Left colon (tissue), 2 donors: Measurements from ENCODE around the gene PALM3. TPM values are rescaled to one million over a fixed set of nuclear protein-coding genes. Genes with fewer than 3 reads are reported as not detected.
"Not testable (repeated sequence)": the region's sequence is repeated elsewhere in the genome, so short reads cannot be mapped to it uniquely, and the experiment has no call there.

Source experiments
- ATAC-seq: fragments of 200-7000 bp; cut with Tn5 transposase; one replicate; pipeline ENCODE4 v1.9.1; 2020; ENCODE audit warnings: mild to moderate bottlenecking, moderate library complexity
- DNase-seq, 2 donors: peaks; one replicate each; pipeline ENCODE4 v3.0.0-alpha.2; 2020
- intact Hi-C, 2 donors: fragments of 100-400 bp; cut with DNase I in 1 of 2; cut with micrococcal nuclease in 1 of 2; formaldehyde crosslinking; loops; one replicate each; pipeline versions ENCODE4 v1.11.2 to v1.14.0; 2022; cut with DNase I, micrococcal nuclease
- total RNA-seq, 2 donors: library from RNA; stranded (reverse); fragmentation: NEBNext Ultra II Directional; extraction: Animal tissue kit (Norgen Biotek cat#: 25700); gene quantifications; one replicate each; pipeline ENCODE4 v1.2.1, GENCODE V29; 2021
- donor health status: DM: no; HTN: no; CAD: no.
- donor health status: DM: yes; HTN: yes; CAD: no.

Gene PALM3
- total RNA-seq, 2 donors from 2014 or later = 0.59 to 0.79 TPM

- DNase-seq (no peak), ATAC-seq (no peak)
- intact Hi-C loops = no loop called here
These were observed 11.4 kb downstream of the PALM3 start for GRCh38 chr19:14050512-14050911.

- intact Hi-C loops = no loop called here
- ATAC-seq (peak; percentile 60), DNase-seq (peak in 1 of 2 donors; percentile 70)
These were observed 13.3 kb downstream of the PALM3 start for GRCh38 chr19:14048443-14049153.

GRCh38 chr19:14047866-14048265, 14.0 kb downstream of the PALM3 start:
- DNase-seq, intact Hi-C loops, ATAC-seq: not testable (repeated sequence)

- DNase-seq (peak in 1 of 2 donors; percentile 37), ATAC-seq (peak; percentile 54)
- intact Hi-C loops = not testable (repeated sequence)
These were observed 18.9 kb downstream of the PALM3 start for GRCh38 chr19:14042659-14043608.

GRCh38 chr19:14039181-14039580, 22.7 kb downstream of the PALM3 start:
- intact Hi-C loops = no loop called here
- no peak for DNase-seq

GRCh38 chr19:14035706-14036105, 26.2 kb downstream of the PALM3 start:
- no peak for DNase-seq
- intact Hi-C loops = no loop called here

More at GRCh38 chr19:14039181-14039580, 22.7 kb downstream of the PALM3 start:
- no peak for ATAC-seq

GRCh38 chr19:14035159-14035558, 26.7 kb downstream of the PALM3 start:
- ATAC-seq, DNase-seq, intact Hi-C loops: not testable (repeated sequence)

More at GRCh38 chr19:14035706-14036105, 26.2 kb downstream of the PALM3 start:
- ATAC-seq = no peak

DNA sequence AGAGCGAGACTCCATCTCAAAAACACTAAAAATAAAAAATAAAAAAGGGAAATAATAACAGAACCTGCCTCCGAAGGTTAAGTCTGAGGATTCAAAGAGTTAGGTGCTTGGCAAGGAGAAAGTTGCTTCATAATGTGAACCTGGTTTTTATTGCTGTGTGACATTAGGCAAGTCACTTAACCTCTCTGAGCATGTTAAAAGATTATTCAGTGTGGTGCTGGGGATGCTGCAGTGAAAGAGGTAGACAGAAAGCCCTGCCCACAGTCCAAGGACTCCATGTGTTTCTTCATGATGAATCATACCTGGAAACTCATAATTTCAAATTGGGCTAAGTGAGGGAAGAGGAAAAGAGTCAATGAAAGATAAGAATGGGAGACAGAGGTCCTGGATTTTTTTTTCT, 27.9 kb downstream of the PALM3 start:
- intact Hi-C loops = no loop called here
- DNase-seq (no peak), ATAC-seq (no peak)

DNA sequence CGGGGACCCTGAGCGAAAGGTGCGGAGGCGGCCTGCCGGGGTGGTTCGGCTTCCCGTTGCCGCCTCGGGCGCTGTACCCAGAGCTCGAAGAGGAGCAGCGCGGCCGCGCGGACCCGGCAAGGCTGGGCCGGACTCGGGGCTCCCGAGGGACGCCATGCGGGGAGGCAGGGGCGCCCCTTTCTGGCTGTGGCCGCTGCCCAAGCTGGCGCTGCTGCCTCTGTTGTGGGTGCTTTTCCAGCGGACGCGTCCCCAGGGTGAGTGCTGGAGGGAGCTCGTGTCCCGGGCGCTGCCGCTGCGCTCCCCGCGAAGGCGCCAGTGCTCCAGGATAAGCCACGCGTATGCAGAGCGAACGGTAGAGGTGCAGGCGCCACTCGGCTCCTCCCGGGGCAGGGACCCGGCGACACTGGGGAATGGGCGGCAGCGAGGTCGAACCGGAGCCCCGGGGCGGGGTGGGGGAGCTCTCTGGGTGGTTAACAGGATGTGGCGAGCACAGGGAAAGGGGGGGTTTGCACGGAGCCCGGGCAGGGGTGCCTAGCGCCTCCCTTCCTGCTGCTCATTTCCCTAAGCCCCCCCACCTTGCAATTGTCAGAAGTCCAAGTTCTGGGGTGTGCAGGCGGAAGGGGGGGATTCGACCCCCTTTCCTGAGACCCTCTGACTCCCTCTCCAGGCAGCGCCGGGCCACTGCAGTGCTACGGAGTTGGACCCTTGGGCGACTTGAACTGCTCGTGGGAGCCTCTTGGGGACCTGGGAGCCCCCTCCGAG, 30.0 kb downstream of the PALM3 start, which contains the start of gene IL27RA:
Gene IL27RA (plus strand): TSS at position 44 of the 762 bp plus-strand sequence. CDS start 111 bp downstream, at position 155.
- peak; percentile 44 to 76 for DNase-seq
- peak; percentile 86 for ATAC-seq
- intact Hi-C loops = no loop called here

DNA sequence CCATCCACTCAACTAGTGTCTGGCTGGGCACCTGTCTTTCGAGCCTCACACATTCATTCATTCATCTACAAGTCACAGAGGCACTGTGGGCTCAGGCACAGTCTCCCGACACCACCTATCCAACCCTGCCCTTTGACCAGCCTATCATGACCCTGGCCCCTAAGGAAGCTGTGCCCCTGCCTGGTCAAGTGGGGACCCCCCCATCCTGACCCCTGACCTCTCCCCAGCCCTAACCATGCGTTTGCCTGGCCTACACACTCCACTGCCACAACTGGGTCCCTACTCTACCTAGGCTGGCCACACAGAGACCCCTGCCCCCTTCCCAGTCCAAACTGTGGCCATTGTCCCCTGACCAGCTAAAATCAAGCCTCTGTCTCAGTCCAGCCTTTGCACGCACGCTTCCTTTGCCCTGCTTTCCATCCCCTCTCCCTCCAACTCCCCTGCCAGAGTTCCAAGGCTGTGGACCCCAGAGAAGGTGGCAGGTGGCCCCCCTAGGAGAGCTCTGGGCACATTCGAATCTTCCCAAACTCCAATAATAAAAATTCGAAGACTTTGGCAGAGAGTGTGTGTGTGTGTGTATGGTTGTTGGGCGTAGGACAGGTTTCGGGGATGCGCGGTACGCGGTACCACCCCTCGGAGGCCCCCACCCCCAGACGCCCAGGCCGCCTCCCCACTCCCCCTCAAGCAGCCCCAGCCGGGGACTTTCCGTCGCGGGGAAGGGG, 30.7 kb downstream of the PALM3 start:
- intact Hi-C loops = no loop called here
- ATAC-seq (no peak), DNase-seq (no peak)

GRCh38 chr19:14028901-14029300, 33.0 kb downstream of the PALM3 start:
- DNase-seq (no peak), ATAC-seq (no peak)
- intact Hi-C loops = no loop called here

DNA sequence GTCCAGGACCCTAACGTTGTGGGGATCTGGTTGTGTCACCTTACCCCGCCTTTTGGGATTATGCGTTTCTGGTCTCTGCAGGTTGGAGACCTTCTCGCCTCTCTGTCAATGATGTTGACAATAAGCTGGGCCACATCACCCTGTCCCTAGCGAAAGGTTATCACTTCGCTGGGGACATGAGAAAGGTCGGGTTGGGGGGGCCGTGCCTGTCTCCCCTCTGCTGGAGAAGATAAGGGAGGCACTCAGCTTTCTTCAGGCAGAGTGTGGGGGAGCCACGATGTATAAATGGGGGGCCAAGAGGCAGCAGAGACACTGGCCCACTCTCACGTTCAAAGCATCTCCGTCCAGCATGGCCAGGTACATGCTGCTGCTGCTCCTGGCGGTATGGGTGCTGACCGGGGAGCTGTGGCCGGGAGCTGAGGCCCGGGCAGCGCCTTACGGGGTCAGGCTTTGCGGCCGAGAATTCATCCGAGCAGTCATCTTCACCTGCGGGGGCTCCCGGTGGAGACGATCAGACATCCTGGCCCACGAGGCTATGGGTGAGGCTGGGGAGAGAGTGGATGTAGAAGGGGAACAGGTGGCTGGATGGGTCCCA, 33.9 kb downstream of the PALM3 start, which contains the start of gene RLN3:
Gene RLN3 (plus strand): TSS at position 293 of the 595 bp plus-strand sequence. CDS start 57 bp downstream, at position 350.
- ATAC-seq = no peak
- intact Hi-C loops = no loop called here
- no peak for DNase-seq

DNA sequence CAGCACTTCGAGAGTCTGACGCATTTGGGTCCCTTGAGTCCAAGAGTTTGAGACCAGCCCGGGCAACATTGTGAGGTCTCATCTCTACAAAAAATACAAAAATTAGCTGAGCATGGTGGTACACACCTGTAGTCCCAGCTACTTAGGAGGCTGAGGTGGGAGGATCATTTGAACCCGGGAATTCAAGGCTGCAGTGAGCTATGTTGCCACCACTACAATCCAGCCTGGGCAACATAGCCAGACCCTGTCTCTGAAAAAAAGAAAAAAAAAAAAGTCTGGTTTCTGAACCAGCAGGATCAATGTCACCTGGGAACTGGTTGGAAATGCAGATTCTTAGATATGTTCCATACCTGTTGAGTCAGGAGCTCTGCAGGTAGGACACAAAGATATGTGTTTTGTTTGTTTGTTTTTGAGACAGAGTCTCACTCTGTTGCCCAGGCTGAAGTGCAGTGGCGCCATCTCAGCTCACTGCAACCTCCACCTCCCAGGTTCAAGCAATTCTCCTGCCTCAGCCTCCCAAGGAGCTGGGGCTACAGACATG, 35.2 kb downstream of the PALM3 start:
- intact Hi-C loops, DNase-seq, ATAC-seq: not testable (repeated sequence)

- DNase-seq (peak; percentile 62 to 69), ATAC-seq (peak; percentile 100)
- intact Hi-C loops = no loop called here
These were observed 38.3 kb downstream of the PALM3 start for GRCh38 chr19:14023404-14024235.

- DNase-seq (no peak), ATAC-seq (no peak)
- intact Hi-C loops = no loop called here
These were observed 39.4 kb downstream of the PALM3 start for GRCh38 chr19:14022469-14022868.

GRCh38 chr19:14021474-14021873, 40.4 kb downstream of the PALM3 start:
- DNase-seq = no peak
- intact Hi-C loops = no loop called here
- no peak for ATAC-seq

- ATAC-seq, DNase-seq, intact Hi-C loops: not testable (repeated sequence)
These were observed 42.1 kb downstream of the PALM3 start for GRCh38 chr19:14019739-14020138.
